Measurements from ENCODE around the gene SVOP. TPM values are rescaled to one million over a fixed set of nuclear protein-coding genes. Genes with fewer than 3 reads are reported as not detected.
A peak's percentile ranks its signal among the peaks of the same experiment; 100 is the strongest.
"Not testable (repeated sequence)": the region's sequence is repeated elsewhere in the genome, so short reads cannot be mapped to it uniquely, and the experiment has no call there.

The SVOP gene
- total RNA-seq, 3 donors from 2014 or later (not counting 1 experiment from before 2014, with no cell fraction given) = not detected

DNA sequence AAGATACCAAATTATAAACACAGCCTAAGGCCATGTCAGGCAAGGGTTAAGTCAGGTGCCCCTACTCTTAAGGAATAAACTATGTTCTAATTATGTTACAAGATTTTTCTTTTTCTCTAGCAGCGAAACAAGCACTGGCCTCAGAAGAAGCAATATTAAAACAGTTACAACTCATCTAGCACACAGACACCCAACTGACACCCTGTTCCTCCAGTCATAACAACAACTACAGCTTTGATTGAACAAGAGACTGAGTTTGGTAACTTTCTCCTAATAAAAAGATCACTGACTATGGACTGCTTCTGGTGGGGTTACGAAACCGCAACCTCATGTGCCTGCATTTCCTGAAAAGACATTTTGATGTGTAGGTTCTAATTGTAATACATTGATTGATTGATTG is 144.3 kb downstream of the SVOP start:
- Mint-ChIP-seq H3K36me3 (no peaks in the 10 kb centered on the region), H3K4me3 (no peak overlapping the region), H3K9me3 (no peaks in the 10 kb centered on the region), H3K27me3 (ENCODE audit: low read depth in 2 of 2) (no peaks in the 10 kb centered on the region), H3K4me1 (peaks cover 0 to 7% of the 10 kb centered on the region in 2 donors), H3K27ac (no peak overlapping the region)
- 96% methylated on average over 2 of the region's 3 CpGs for whole genome bisulfite sequencing (ENCODE audit: insufficient coverage)
- Histone ChIP-seq H3K27me3 (ENCODE audit: control insufficient read depth, insufficient read depth, low read length) (no peaks in the 10 kb centered on the region), H3K4me3 (ENCODE audit: low read length) (no peak overlapping the region), H3K27ac (ENCODE audit: low read length) (no peak overlapping the region), H3K9me3 (ENCODE audit: control insufficient read depth, insufficient read depth, low read length) (no peaks in the 10 kb centered on the region), H3K36me3 (ENCODE audit: control insufficient read depth, insufficient read depth, low read length) (no peaks in the 10 kb centered on the region), H3K4me1 (ENCODE audit: control insufficient read depth, insufficient read depth, low read length) (no peaks in the 10 kb centered on the region)
- no peak for TF ChIP-seq CTCF (IDR thresholded peaks at IDR 0.05)
- intact Hi-C loops (cut with micrococcal nuclease) = no loop called here
- ATAC-seq (no peak), DNase-seq (no peak)

- peaks cover 0 to 7% of the 10 kb centered on the region in 2 donors for H3K4me1 Mint-ChIP-seq
- DNase-seq (no peak), ATAC-seq (no peak)
- Histone ChIP-seq H3K27me3 (ENCODE audit: control insufficient read depth, insufficient read depth, low read length) (no peaks in the 10 kb centered on the region), H3K4me3 (ENCODE audit: low read length) (no peak overlapping the region), H3K27ac (ENCODE audit: low read length) (no peak overlapping the region), H3K36me3 (ENCODE audit: control insufficient read depth, insufficient read depth, low read length) (no peaks in the 10 kb centered on the region), H3K4me1 (ENCODE audit: control insufficient read depth, insufficient read depth, low read length) (no peaks in the 10 kb centered on the region), H3K9me3 (ENCODE audit: control insufficient read depth, insufficient read depth, low read length) (no peaks in the 10 kb centered on the region)
- intact Hi-C loops (cut with micrococcal nuclease) = no loop called here
- H3K27me3 Mint-ChIP-seq (ENCODE audit: low read depth in 2 of 2) = no peaks in the 10 kb centered on the region
- no peaks in the 10 kb centered on the region for H3K9me3 Mint-ChIP-seq
- no peaks in the 10 kb centered on the region for H3K36me3 Mint-ChIP-seq
- H3K4me3 Mint-ChIP-seq = no peak overlapping the region
- 90% methylated on average over 2 of the region's 3 CpGs for WGBS (ENCODE audit: insufficient coverage)
- no peak for TF ChIP-seq CTCF (IDR thresholded peaks at IDR 0.05)
- H3K27ac Mint-ChIP-seq = peak overlapping the region in 1 of 2 donors; percentile 34
Measured at GRCh38 chr12:108875682-108876361, 145.0 kb downstream of the SVOP start.

- H3K27me3 ChIP-seq (ENCODE audit: control insufficient read depth, insufficient read depth, low read length) = no peaks in the 10 kb centered on the region
- WGBS (ENCODE audit: insufficient coverage) = no CpG with 5 or more reads among the region's 1 CpG
- no peak for TF ChIP-seq CTCF (IDR thresholded peaks at IDR 0.05)
- no peaks in the 10 kb centered on the region for H3K9me3 Mint-ChIP-seq
- no peak for ATAC-seq
- peaks cover 0 to 7% of the 10 kb centered on the region in 2 donors for H3K4me1 Mint-ChIP-seq
- DNase-seq = no peak
- no peaks in the 10 kb centered on the region for H3K4me1 ChIP-seq (ENCODE audit: control insufficient read depth, insufficient read depth, low read length)
- H3K36me3 ChIP-seq (ENCODE audit: control insufficient read depth, insufficient read depth, low read length) = no peaks in the 10 kb centered on the region
- H3K36me3 Mint-ChIP-seq = no peaks in the 10 kb centered on the region
- peak overlapping the region in 1 of 2 donors; percentile 34 for H3K27ac Mint-ChIP-seq
- no peak overlapping the region for H3K4me3 Mint-ChIP-seq
- no peak overlapping the region for H3K27ac ChIP-seq (ENCODE audit: low read length)
- intact Hi-C loops (cut with micrococcal nuclease) = no loop called here
- H3K9me3 ChIP-seq (ENCODE audit: control insufficient read depth, insufficient read depth, low read length) = no peaks in the 10 kb centered on the region
- no peak overlapping the region for H3K4me3 ChIP-seq (ENCODE audit: low read length)
- H3K27me3 Mint-ChIP-seq (ENCODE audit: low read depth in 2 of 2) = no peaks in the 10 kb centered on the region
Measured at GRCh38 chr12:108875280-108875679, 145.6 kb downstream of the SVOP start.

DNA sequence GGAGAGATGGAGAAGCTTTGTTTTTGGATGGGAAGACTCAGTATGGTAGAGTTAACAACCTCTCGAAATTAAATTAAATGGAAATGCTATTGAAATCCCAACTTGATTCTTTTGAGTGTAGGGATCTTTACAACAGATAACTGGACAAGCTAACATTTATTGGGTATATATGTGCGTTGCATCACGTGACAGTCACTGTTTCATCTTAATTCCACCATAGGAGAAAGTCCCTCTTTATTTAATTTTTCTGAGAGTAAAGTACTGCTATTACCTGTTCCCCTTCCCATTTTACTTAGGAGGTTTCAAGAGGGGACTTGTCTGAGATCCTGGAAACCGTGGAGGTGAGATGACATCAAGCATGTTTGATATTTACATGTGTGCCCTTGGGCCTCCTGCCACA is 152.1 kb downstream of the SVOP start:
- no peaks in the 10 kb centered on the region for H3K27me3 ChIP-seq (ENCODE audit: control insufficient read depth, insufficient read depth, low read length)
- no peak for TF ChIP-seq CTCF (IDR thresholded peaks at IDR 0.05)
- ATAC-seq (no peak), DNase-seq (no peak)
- H3K4me1 Mint-ChIP-seq = no peaks in the 10 kb centered on the region
- no peak overlapping the region for H3K4me3 ChIP-seq (ENCODE audit: low read length)
- H3K4me3 Mint-ChIP-seq = no peak overlapping the region
- H3K9me3 ChIP-seq (ENCODE audit: control insufficient read depth, insufficient read depth, low read length) = no peaks in the 10 kb centered on the region
- no peaks in the 10 kb centered on the region for H3K4me1 ChIP-seq (ENCODE audit: control insufficient read depth, insufficient read depth, low read length)
- intact Hi-C loops (cut with micrococcal nuclease) = no loop called here
- H3K27ac ChIP-seq (ENCODE audit: low read length) = no peak overlapping the region
- H3K36me3 Mint-ChIP-seq = no peaks in the 10 kb centered on the region
- no peaks in the 10 kb centered on the region for H3K27me3 Mint-ChIP-seq (ENCODE audit: low read depth in 2 of 2)
- no peaks in the 10 kb centered on the region for H3K9me3 Mint-ChIP-seq
- no peaks in the 10 kb centered on the region for H3K36me3 ChIP-seq (ENCODE audit: control insufficient read depth, insufficient read depth, low read length)
- H3K27ac Mint-ChIP-seq = no peak overlapping the region
- 100% methylated on average over 2 of the region's 4 CpGs for WGBS (ENCODE audit: insufficient coverage)

- H3K4me3 ChIP-seq (ENCODE audit: low read length); ATAC-seq; H3K4me1 Mint-ChIP-seq; H3K9me3 Mint-ChIP-seq; H3K9me3 ChIP-seq (ENCODE audit: control insufficient read depth, insufficient read depth, low read length); H3K27me3 ChIP-seq (ENCODE audit: control insufficient read depth, insufficient read depth, low read length); H3K4me3 Mint-ChIP-seq; DNase-seq; H3K4me1 ChIP-seq (ENCODE audit: control insufficient read depth, insufficient read depth, low read length); H3K27ac ChIP-seq (ENCODE audit: low read length); intact Hi-C loops (cut with micrococcal nuclease); H3K27ac Mint-ChIP-seq; H3K27me3 Mint-ChIP-seq (ENCODE audit: low read depth in 2 of 2); H3K36me3 ChIP-seq (ENCODE audit: control insufficient read depth, insufficient read depth, low read length); H3K36me3 Mint-ChIP-seq: not testable (repeated sequence)
- WGBS (ENCODE audit: insufficient coverage) = 94% methylated on average over 10 of the region's 10 CpGs
Measured at GRCh38 chr12:108866083-108866482, 154.8 kb downstream of the SVOP start.

Data from natural killer cell (primary cell).